Lower leg skin (tissue), 4 donors: ENCODE measurements around the gene PGM1. TPM values are rescaled to one million over a fixed set of nuclear protein-coding genes. Genes with fewer than 3 reads are reported as not detected.

Source experiments
- DNase-seq, 2 donors: peaks; one replicate each; pipeline ENCODE4 v3.0.0-alpha.2; 2019; ENCODE audit warnings: low spot score in 2 of 2
- H3K4me3 ChIP-seq: fragments of 200-600 bp; sonication (generic); 2 replicates; pipeline ENCODE4 v1.5.1; 2017; ENCODE audit warnings: mild to moderate bottlenecking, low read depth; ENCODE audit not compliant: poor library complexity, severe bottlenecking
- POLR2A ChIP-seq, 2 donors: fragments of 450-650 bp; IDR thresholded peaks; one replicate each; pipeline ENCODE4 v1.6.1; 2016 to 2017; ENCODE audit warnings: antibody characterized with exemption in 2 of 2, mild to moderate bottlenecking in 1 of 2, moderate library complexity in 1 of 2
- WGBS, 2 donors: methylation state at CpG; one replicate each; pipeline ENCODE4 v1.1.5; 2018; 5-methylcytosine and 5-hydroxymethylcytosine counted together
- intact Hi-C: fragments of 100-400 bp; cut with DNase I; formaldehyde crosslinking; loops from one replicate; pipeline ENCODE4 v1.15.0; 2023; ENCODE audit warnings: low total_unique reads
- total RNA-seq, 4 donors: library from RNA; depleted of rRNA; stranded (reverse); fragments of >200 nt; gene quantifications; one replicate each; pipeline ENCODE4 v1.1.0, GENCODE V29; 2016
- TF ChIP-seq, protein P1 (sequence below), 3 donors: fragments of 450-650 bp; IDR thresholded peaks; one replicate each; pipeline ENCODE4 v1.5.1; 2016; ENCODE audit warnings: antibody characterized with exemption in 3 of 3, mild to moderate bottlenecking in 3 of 3, moderate library complexity in 2 of 3

The PGM1 gene
- total RNA-seq, 4 donors from 2014 or later, result 39.3 to 54.2 (median 48.9) TPM

DNA sequence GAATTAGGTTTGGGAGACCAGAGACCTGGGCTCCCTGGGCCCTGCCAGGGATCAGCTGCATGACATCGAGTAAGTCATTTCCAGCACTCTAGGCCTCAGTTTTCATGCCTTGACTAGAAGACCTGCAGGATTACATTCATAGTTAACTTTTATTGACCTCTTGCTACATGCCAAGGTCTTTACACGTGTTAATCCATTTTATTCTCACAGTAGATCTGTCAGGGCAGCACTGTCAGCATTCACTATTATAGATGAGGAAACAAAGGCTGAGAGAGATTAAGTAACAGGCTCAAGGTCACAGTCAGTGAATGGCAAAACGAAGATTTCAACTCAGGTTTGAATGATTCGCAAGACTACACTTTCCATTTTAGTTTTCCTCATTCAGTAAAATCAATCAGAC lies 37.0 kb downstream of the PGM1 start:
- no peak for TF ChIP-seq POLR2A (IDR thresholded peaks at IDR 0.05)
- TF ChIP-seq, protein P1, sequence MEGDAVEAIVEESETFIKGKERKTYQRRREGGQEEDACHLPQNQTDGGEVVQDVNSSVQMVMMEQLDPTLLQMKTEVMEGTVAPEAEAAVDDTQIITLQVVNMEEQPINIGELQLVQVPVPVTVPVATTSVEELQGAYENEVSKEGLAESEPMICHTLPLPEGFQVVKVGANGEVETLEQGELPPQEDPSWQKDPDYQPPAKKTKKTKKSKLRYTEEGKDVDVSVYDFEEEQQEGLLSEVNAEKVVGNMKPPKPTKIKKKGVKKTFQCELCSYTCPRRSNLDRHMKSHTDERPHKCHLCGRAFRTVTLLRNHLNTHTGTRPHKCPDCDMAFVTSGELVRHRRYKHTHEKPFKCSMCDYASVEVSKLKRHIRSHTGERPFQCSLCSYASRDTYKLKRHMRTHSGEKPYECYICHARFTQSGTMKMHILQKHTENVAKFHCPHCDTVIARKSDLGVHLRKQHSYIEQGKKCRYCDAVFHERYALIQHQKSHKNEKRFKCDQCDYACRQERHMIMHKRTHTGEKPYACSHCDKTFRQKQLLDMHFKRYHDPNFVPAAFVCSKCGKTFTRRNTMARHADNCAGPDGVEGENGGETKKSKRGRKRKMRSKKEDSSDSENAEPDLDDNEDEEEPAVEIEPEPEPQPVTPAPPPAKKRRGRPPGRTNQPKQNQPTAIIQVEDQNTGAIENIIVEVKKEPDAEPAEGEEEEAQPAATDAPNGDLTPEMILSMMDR (IDR thresholded peaks at IDR 0.05), result no peak
- intact Hi-C loops, result no loop called here
- WGBS, 2 donors, result 62 to 66% methylated on average over 4 of the region's 4 CpGs
- no peak overlapping the region for H3K4me3 ChIP-seq
- DNase-seq, result no peak

DNA sequence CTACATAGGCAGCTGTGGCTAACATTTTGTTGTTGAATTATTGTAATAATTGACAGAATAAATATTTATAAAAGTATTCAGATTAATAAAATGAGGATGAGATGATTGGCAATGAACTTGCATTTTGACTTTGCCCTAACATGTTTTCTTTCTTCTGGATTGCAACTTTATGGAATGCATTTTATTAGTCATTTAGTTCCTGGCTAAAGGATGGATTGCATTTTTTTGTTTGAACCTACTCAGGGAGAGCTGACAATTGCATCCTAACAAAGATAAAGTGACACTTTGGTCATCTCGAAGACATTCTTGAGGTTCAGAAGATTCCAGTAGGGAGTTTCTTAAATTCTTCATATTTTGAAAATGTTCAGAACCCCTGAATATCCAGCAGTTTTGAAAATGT lies 37.5 kb downstream of the PGM1 start:
- no peak overlapping the region for H3K4me3 ChIP-seq
- 50 to 52% methylated on average over 1 of the region's 1 CpG for WGBS, 2 donors
- no peak for TF ChIP-seq POLR2A (IDR thresholded peaks at IDR 0.05)
- TF ChIP-seq, protein P1 (IDR thresholded peaks at IDR 0.05), result no peak
- intact Hi-C loops, result no loop called here
- DNase-seq, result no peak

GRCh38 chr1:63632110-63632509 lies 38.9 kb downstream of the PGM1 start:
- WGBS, 2 donors, result 90 to 93% methylated on average over 5 of the region's 5 CpGs
- no peak for TF ChIP-seq POLR2A (IDR thresholded peaks at IDR 0.05)
- TF ChIP-seq, protein P1 (IDR thresholded peaks at IDR 0.05), result no peak
- intact Hi-C loops, result no loop called here
- no peak for DNase-seq
- H3K4me3 ChIP-seq, result no peak overlapping the region

DNA sequence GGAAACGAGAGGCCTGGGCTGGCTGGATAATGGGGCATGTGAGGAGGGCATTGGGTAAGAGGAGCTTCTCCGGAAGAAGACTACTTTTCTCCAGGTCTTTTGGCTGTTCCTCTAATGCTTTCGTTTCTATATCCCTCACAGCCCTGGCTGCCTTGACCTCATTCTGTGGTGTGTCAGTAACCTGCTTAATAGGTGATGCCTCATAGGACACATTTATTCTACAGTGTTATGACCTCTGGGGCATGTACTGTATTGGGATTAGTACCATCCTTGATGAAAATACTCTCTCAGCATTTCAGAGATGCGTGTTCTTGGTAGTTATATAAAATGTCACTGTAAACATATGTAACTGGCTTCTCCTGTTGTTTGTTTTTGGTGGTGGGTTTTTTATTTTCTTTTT lies 40.1 kb downstream of the PGM1 start:
- TF ChIP-seq POLR2A (IDR thresholded peaks at IDR 0.05), result no peak
- TF ChIP-seq, protein P1 (IDR thresholded peaks at IDR 0.05), result no peak
- WGBS, 2 donors, result 96 to 100% methylated on average over 4 of the region's 4 CpGs
- no peak overlapping the region for H3K4me3 ChIP-seq
- no peak for DNase-seq
- intact Hi-C loops, result no loop called here

DNA sequence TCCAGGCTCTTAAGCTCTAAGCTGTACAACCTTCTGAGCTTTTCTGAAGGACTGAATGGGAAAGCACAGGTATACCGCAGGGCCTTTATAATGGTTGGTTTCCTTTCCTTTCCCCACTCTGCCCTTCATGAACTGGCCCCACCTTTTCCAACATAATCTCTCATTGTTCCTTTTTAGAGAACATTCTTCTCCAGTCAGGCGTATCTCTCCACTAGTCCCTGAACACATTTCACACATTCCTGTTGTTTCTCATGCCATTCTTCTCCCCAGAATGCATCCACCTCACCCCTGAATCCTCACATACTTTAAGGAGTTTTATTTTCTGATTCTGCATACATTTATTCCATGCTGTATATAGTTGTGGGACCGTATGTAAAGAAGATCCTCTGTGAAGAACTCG lies 41.3 kb downstream of the PGM1 start:
- TF ChIP-seq POLR2A (IDR thresholded peaks at IDR 0.05), result no peak
- TF ChIP-seq, protein P1 (IDR thresholded peaks at IDR 0.05), result no peak
- DNase-seq, result no peak
- H3K4me3 ChIP-seq, result no peak overlapping the region
- intact Hi-C loops, result no loop called here
- 95 to 97% methylated on average over 4 of the region's 4 CpGs for WGBS, 2 donors

DNA sequence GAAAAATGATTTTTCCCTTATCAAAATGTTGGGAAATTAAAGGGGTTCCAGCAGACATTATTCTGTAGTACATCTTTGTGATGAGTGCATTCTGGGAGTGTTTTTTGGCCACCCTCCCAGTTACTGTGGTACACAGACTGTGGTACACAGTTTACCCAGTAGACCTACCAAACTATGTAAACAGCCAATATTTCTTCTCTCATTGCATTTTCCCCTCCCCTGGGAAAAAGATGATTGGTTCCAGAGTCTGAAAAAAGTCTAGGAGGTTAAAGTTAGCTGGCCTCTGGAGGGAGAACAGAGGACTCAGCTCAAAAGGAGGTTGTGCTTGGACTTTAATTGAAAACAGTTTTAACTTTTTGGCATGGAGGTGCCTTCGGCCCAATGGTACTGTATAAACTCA lies 42.5 kb downstream of the PGM1 start:
- no peak overlapping the region for H3K4me3 ChIP-seq
- DNase-seq, result no peak
- 61 to 71% methylated on average over 1 of the region's 1 CpG for WGBS, 2 donors
- intact Hi-C loops, result no loop called here
- TF ChIP-seq POLR2A (IDR thresholded peaks at IDR 0.05), result no peak
- TF ChIP-seq, protein P1 (IDR thresholded peaks at IDR 0.05), result no peak
